ENCODE results near the gene LARP1. TPM values are rescaled to one million over a fixed set of nuclear protein-coding genes. Genes with fewer than 3 reads are reported as not detected.

LARP1 gene
- total RNA-seq, 1 experiment from 2014 or later = 290 TPM

- DNase-seq = no peak
- peaks cover 100% of the 10 kb centered on the region for H3K79me2 ChIP-seq (ENCODE audit: low read depth)
- BruUV-seq (replicated peaks) = no TSS peak
- TF ChIP-seq EZH2 (IDR thresholded peaks at IDR 0.05; ENCODE audit: low read depth) (no peak), CTCF (conservative IDR thresholded peaks at IDR 0.05) (no peak)
- no peak overlapping the region for H3K4me2 ChIP-seq
- H2AFZ ChIP-seq = no peak overlapping the region
- no peaks in the 10 kb centered on the region for H3K27me3 ChIP-seq (ENCODE audit: insufficient read depth, low read depth)
- no peak overlapping the region for H3K27ac ChIP-seq
- ChIA-PET POLR2A (ENCODE audit: unreplicated experiment) (interaction anchor here (0.6 kb wide), 2 partner anchors 81 to 362 kb away, joined by 3 to 9 read pairs; no protein-coding TSS in a partner anchor), CTCF (interaction anchor here (0.6 kb wide), 1 partner anchor 118 kb away, joined by 3 read pairs; no protein-coding TSS in a partner anchor)
- H3K9me2 ChIP-seq (ENCODE audit: insufficient read depth) = no peaks in the 10 kb centered on the region
- intact Hi-C loops (cut with micrococcal nuclease; ENCODE audit: unreplicated experiment) = no loop called here
- peaks cover 99% of the 10 kb centered on the region for H4K20me1 ChIP-seq (ENCODE audit: insufficient read depth)
- H3F3A ChIP-seq (ENCODE audit: insufficient read depth, low read depth) = peaks cover 11% of the 10 kb centered on the region
- no peaks in the 10 kb centered on the region for H3K9me3 ChIP-seq (ENCODE audit: insufficient read depth, low read depth)
- H3K36me3 ChIP-seq (ENCODE audit: low read depth) = 0 out of 2 replicates have a peak, but pooled peaks cover 4% of the 10 kb centered on the region
- no peak overlapping the region for H3K4me3 ChIP-seq
- H3K4me1 ChIP-seq (replicated peaks; ENCODE audit: insufficient read depth) = peaks cover 7% of the 10 kb centered on the region; the same call in 1 of the 2 replicates
Measured at GRCh38 chr5:154768207-154768606, 13.0 kb downstream of the LARP1 start.

GRCh38 chr5:154770111-154770510 lies 14.9 kb downstream of the LARP1 start:
- Histone ChIP-seq H3K4me3 (no peak overlapping the region), H3K79me2 (ENCODE audit: low read depth) (peaks cover 100% of the 10 kb centered on the region), H3K4me2 (no peak overlapping the region), H3K36me3 (ENCODE audit: low read depth) (0 out of 2 replicates have a peak, but pooled peaks cover 4% of the 10 kb centered on the region), H3K27ac (peak overlapping the region; percentile 31; the same call in 1 of the 2 replicates), H3K27me3 (ENCODE audit: insufficient read depth, low read depth) (no peaks in the 10 kb centered on the region), H4K20me1 (ENCODE audit: insufficient read depth) (peaks cover 99% of the 10 kb centered on the region), H3K9me2 (ENCODE audit: insufficient read depth) (no peaks in the 10 kb centered on the region), H3K4me1 (replicated peaks; ENCODE audit: insufficient read depth) (peaks cover 7% of the 10 kb centered on the region; the same call in 1 of the 2 replicates), H3K9me3 (ENCODE audit: insufficient read depth, low read depth) (no peaks in the 10 kb centered on the region), H3F3A (ENCODE audit: insufficient read depth, low read depth) (peaks cover 16% of the 10 kb centered on the region), H2AFZ (no peak overlapping the region)
- TF ChIP-seq CTCF (conservative IDR thresholded peaks at IDR 0.05) (no peak), EZH2 (IDR thresholded peaks at IDR 0.05; ENCODE audit: low read depth) (no peak)
- ChIA-PET CTCF (no interaction called here), POLR2A (ENCODE audit: unreplicated experiment) (no interaction called here)
- no TSS peak for BruUV-seq (replicated peaks)
- DNase-seq = no peak
- intact Hi-C loops (cut with micrococcal nuclease; ENCODE audit: unreplicated experiment) = no loop called here

- Histone ChIP-seq H3K27me3 (ENCODE audit: insufficient read depth, low read depth) (no peaks in the 10 kb centered on the region), H3K36me3 (ENCODE audit: low read depth) (no peaks in the 10 kb centered on the region), H2AFZ (no peak overlapping the region), H3K4me1 (replicated peaks; ENCODE audit: insufficient read depth) (peaks cover 7% of the 10 kb centered on the region; the same call in 1 of the 2 replicates), H3K9me2 (ENCODE audit: insufficient read depth) (no peaks in the 10 kb centered on the region), H3K27ac (no peak overlapping the region), H3K79me2 (ENCODE audit: low read depth) (peaks cover 100% of the 10 kb centered on the region), H3K9me3 (ENCODE audit: insufficient read depth, low read depth) (no peaks in the 10 kb centered on the region), H4K20me1 (ENCODE audit: insufficient read depth) (peaks cover 99% of the 10 kb centered on the region), H3K4me2 (no peak overlapping the region), H3K4me3 (no peak overlapping the region), H3F3A (ENCODE audit: insufficient read depth, low read depth) (peaks cover 22% of the 10 kb centered on the region)
- BruUV-seq (replicated peaks) = no TSS peak
- TF ChIP-seq CTCF (conservative IDR thresholded peaks at IDR 0.05) (no peak), EZH2 (IDR thresholded peaks at IDR 0.05; ENCODE audit: low read depth) (no peak)
- CTCF ChIA-PET = no interaction called here
- no peak for DNase-seq
- intact Hi-C loops (cut with micrococcal nuclease; ENCODE audit: unreplicated experiment) = no loop called here
- POLR2A ChIA-PET (ENCODE audit: unreplicated experiment) = no interaction called here
Measured at GRCh38 chr5:154771383-154771901, 16.3 kb downstream of the LARP1 start.
